Measurements from ENCODE around the gene NLN. TPM values are rescaled to one million over a fixed set of nuclear protein-coding genes. Genes with fewer than 3 reads are reported as not detected.
"Not testable (repeated sequence)": the region's sequence is repeated elsewhere in the genome, so short reads cannot be mapped to it uniquely, and the experiment has no call there.

Gene NLN
- total RNA-seq, 1 donor, result 36.7 TPM

DNA sequence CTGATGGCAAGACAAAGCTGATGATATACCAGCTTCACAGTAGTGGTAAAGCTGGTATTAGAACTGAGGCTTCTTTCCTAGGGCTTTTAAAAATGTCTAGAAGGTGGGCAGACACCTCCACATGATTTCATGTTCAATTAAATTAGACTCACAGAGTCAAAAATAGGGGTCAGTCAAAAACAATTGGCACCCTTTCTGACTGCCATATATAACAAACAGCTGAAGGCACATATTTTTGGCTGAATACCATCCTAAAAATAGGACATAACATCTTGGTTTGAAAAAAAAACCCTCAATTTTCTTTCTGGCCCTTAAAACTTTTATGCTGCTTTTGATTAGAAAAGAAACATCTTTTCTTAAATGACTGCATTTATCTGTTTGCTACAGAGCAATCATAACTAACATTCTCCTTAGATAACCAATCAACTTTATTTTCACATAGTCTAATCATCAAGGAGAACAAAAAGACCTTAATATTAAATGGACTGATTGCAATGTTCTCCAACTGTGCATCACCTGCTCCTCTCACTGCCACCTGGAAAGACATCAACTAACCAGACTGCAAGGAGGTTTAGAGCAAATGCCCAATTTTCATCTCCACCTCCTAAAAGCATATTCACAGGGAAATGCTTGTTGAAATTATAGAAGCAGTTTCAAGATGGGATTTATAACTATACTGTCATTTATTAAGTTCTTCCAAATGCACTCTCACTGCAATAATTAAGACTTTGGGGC, 3.3 kb upstream of the NLN start:
- TF ChIP-seq, protein P1, sequence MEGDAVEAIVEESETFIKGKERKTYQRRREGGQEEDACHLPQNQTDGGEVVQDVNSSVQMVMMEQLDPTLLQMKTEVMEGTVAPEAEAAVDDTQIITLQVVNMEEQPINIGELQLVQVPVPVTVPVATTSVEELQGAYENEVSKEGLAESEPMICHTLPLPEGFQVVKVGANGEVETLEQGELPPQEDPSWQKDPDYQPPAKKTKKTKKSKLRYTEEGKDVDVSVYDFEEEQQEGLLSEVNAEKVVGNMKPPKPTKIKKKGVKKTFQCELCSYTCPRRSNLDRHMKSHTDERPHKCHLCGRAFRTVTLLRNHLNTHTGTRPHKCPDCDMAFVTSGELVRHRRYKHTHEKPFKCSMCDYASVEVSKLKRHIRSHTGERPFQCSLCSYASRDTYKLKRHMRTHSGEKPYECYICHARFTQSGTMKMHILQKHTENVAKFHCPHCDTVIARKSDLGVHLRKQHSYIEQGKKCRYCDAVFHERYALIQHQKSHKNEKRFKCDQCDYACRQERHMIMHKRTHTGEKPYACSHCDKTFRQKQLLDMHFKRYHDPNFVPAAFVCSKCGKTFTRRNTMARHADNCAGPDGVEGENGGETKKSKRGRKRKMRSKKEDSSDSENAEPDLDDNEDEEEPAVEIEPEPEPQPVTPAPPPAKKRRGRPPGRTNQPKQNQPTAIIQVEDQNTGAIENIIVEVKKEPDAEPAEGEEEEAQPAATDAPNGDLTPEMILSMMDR (IDR thresholded peaks at IDR 0.05; ENCODE audit: insufficient read depth, low read depth, low read length), result no peak
- DNase-seq (ENCODE audit: low read depth), result no peak
- H3K4me3 ChIP-seq (ENCODE audit: low read depth, low read length), result no peak overlapping the region

DNA sequence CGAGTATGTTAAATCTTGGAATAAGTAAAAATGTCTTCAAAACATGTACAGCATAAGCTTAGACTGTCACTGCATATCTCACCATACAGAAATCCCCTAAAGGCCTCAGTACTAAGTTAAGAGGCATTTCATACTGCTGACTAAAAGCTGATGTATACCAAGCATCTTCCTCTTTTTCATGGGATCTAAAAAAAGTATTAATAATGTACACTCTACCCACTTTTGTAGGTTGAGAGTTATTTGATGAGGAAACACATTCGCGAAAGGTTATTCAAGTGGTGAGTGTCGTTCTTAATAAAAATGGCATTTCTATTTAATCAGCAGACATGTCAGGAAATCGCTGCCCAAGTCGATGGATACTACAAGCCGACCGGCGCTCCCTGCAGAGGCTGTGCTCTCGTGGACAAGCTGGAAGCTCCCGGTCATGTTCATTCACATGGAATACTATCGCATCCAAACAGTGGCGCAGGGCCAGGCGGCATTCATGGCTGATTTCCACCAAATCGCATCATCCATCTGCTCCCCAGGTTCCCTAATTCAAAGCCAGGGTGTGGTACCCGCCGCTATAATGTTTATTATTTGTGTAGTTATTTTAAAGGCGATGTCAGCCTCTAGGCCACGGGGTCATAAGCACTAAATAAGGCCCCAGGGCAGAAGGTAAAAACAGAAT, 820 bp upstream of the NLN start:
- TF ChIP-seq, protein P1 (IDR thresholded peaks at IDR 0.05; ENCODE audit: insufficient read depth, low read depth, low read length), result no peak
- peak; percentile 79 for DNase-seq (ENCODE audit: low read depth)

DNA sequence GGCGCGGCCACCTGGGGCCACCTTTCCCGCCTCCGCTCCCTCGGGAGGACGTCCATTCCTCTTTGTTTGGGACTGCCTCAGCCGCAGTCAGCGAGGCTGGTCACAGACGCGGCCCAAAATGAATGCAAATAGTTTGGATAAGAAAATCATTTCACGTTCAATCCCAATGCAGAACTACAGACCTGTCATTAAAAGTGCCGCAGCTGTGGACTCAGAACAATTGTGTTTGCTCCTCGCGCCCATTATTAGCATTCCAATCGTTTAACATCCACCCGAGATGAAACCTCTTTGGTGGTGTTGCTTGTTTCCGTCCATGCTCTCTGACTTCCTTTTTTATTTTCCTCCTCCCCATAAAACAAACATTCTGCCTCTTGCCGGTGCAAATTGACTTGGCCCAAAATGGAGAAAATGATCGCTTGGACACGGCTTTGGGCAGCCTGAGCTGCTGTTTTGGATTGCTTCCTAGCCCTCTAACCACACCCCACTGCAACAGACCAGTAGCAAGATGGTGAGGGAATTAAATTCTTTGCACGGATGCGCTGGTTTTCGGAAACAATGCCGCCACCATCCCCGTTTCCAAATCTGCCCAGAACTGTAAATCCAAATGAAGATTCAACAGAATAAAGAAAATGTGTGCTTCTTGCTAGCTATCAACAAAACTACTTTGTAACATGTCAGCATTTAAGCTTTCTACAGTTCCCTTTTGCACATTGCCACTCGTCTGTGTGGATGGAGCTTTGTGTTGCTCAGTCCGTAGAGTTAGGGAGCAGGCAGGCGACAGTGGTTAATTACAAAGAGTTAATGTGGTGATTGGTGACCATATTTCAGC, 784 bp downstream of the NLN start:
- H3K4me3 ChIP-seq (ENCODE audit: low read depth, low read length), result peak overlapping the region; percentile 96
- peak; percentile 68 for DNase-seq (ENCODE audit: low read depth)
- TF ChIP-seq, protein P1 (IDR thresholded peaks at IDR 0.05; ENCODE audit: insufficient read depth, low read depth, low read length), result no peak

More for the DNA sequence above, 820 bp upstream of the NLN start:
- peak overlapping the region; percentile 96 for H3K4me3 ChIP-seq (ENCODE audit: low read depth, low read length)

DNA sequence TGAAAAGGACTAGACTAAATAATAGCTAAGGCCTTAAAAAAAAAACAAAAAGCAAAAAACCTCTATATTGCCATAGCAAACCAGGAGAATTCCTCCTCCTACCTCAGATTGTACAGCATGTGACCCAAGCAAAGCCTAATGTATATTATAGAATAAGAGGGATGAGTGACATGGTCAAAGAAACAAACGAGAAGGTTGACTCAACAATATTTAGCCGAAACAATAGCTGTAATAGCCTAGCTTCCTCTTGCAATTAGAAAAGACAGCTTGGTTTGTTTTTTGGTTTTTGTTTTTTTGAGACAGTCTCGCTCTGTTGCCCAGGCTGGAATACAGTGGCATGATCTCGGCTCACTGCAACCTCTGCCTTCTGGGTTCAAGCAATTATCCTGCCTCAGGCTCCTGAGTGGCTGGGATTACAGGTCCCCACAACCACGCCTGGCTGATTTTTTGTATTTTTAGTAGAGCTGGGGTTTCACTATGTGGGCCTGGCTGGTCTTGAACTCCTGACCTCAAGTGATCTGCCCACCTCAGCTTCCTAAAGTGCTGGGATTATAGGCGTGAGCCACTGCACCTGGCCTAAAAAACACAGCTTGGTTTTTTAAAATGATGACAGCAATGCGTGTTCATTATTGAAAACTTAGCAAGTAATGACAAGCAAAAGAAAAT, 5.6 kb downstream of the NLN start:
- DNase-seq (ENCODE audit: low read depth), result no peak
- TF ChIP-seq, protein P1 (IDR thresholded peaks at IDR 0.05; ENCODE audit: insufficient read depth, low read depth, low read length), result no peak
- no peak overlapping the region for H3K4me3 ChIP-seq (ENCODE audit: low read depth, low read length)

DNA sequence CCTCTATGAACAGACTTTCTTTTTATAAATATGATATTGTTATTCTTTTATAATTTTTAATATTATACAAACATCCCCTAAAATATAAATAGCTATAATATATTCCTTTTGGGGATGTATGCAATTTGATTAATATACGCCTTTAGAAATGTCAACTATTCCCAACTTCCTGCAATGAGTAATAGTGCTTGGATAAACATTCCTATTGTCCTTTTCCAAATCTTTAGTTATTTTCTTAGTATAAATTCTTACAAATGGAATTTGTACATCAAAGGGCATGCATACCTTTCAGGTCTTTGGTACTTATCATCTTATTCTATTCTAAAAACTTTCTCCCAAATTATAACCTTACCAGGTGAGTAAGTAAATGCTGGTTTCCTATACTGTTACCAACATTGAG, 6.2 kb downstream of the NLN start:
- DNase-seq (ENCODE audit: low read depth), result no peak
- no peak overlapping the region for H3K4me3 ChIP-seq (ENCODE audit: low read depth, low read length)
- TF ChIP-seq, protein P1 (IDR thresholded peaks at IDR 0.05; ENCODE audit: insufficient read depth, low read depth, low read length), result no peak

DNA sequence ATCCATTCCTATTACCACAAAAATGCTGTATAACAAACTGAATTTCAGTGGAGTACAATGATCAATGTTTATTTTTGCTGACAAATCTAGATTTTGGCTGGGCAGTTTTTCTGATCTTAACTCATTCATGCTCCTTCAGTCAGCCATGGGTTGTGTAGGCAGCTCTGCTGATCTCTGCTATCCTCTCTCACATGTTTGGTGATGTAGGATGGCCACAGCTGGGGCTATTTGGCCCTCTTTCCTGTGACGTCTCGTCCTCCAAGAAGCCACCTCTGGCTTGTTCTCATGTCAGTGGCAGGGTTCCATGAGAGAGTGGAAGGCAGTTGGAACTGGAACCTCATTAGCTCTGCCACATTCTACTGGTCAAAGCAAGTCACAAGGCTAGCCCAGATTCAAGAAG, 8.9 kb downstream of the NLN start:
- TF ChIP-seq, protein P1 (IDR thresholded peaks at IDR 0.05; ENCODE audit: insufficient read depth, low read depth, low read length), result no peak
- no peak for DNase-seq (ENCODE audit: low read depth)
- H3K4me3 ChIP-seq (ENCODE audit: low read depth, low read length), result no peak overlapping the region

DNA sequence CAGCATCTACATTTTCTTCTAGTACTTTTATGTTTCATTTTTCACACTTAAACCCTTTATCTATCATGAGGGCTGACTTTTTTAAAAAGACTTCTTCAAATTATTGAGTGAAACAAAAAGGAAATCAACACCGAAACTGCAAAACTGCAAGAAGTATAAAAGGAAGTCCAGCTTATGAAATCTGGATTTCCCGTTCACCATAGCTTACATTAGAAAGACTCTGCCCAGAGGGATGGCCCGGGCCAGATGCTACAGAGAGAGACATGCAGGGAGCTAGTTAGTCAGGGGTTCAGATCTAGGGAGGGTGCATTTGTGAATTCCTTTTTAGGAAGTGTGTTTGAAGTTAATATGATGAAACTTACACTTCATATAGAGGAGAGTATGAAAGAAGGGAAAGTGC, 10.0 kb downstream of the NLN start:
- not testable (repeated sequence) for H3K4me3 ChIP-seq (ENCODE audit: low read depth, low read length); DNase-seq (ENCODE audit: low read depth)

DNA sequence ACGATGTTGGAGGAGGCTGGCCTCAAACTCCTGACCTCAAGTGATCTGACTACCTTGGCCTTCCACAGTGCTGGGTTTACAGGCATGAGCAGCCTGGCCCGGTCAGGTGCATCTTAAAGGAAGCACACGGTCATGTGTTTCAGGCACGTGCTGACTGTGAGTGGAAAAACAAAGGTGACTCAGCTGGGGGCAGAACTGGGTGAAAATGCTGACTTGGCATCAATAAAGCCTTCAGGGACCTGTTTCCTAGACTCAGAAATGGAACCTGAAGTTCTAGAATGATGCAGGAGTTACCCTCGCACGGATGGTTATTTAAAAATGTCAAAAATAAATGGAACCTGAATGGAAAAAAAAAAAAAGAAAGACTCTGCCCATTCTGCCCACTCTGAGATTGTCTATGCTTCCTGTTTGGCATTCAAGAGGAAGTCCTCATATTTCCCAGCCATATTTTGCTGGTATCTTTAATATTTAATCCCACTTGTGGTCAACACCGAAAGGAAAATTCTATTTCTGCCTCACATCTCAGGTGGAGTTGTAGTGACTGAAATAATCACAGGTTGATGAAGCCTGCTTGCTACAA, 12.3 kb downstream of the NLN start:
- not testable (repeated sequence) for H3K4me3 ChIP-seq (ENCODE audit: low read depth, low read length); DNase-seq (ENCODE audit: low read depth)
